Measurements from ENCODE around the gene REV3L.
A peak's percentile ranks its signal among the peaks of the same experiment; 100 is the strongest.
"Not testable (repeated sequence)": the region's sequence is repeated elsewhere in the genome, so short reads cannot be mapped to it uniquely, and the experiment has no call there.

The REV3L gene

GRCh38 chr6:111291336-111292259, 191.4 kb downstream of the REV3L start:
- no peak for DNase-seq

GRCh38 chr6:111290689-111291335, 192.2 kb downstream of the REV3L start:
- not testable (repeated sequence) for DNase-seq

- DNase-seq = not testable (repeated sequence)
Observed at GRCh38 chr6:111284356-111284755, 198.7 kb downstream of the REV3L start.

- DNase-seq = no peak
Observed at GRCh38 chr6:111283707-111284106, 199.3 kb downstream of the REV3L start.

- no peak for DNase-seq
Observed at GRCh38 chr6:111282515-111282914, 200.5 kb downstream of the REV3L start.

- DNase-seq = no peak
Observed at GRCh38 chr6:111280445-111280955, 202.5 kb downstream of the REV3L start.

GRCh38 chr6:111278731-111279130, 204.3 kb downstream of the REV3L start:
- DNase-seq = no peak

GRCh38 chr6:111277819-111278218, 205.2 kb downstream of the REV3L start:
- DNase-seq = no peak

- no peak for DNase-seq
Observed at GRCh38 chr6:111276736-111277135, 206.3 kb downstream of the REV3L start.

GRCh38 chr6:111276335-111276734, 206.7 kb downstream of the REV3L start:
- no peak for DNase-seq

- DNase-seq = no peak
Observed at GRCh38 chr6:111274593-111275217, 208.3 kb downstream of the REV3L start.

GRCh38 chr6:111270121-111270520, 212.9 kb downstream of the REV3L start:
- no peak for DNase-seq

- no peak for DNase-seq
Observed at GRCh38 chr6:111269401-111269970, 213.5 kb downstream of the REV3L start.

GRCh38 chr6:111267764-111268333, 215.2 kb downstream of the REV3L start:
- no peak for DNase-seq

- DNase-seq = no peak
Observed at GRCh38 chr6:111266276-111266675, 216.7 kb downstream of the REV3L start.

- DNase-seq = no peak
Observed at GRCh38 chr6:111265842-111266241, 217.2 kb downstream of the REV3L start.

- DNase-seq = no peak
Observed at GRCh38 chr6:111263837-111264236, 219.2 kb downstream of the REV3L start.

- DNase-seq = no peak
Observed at GRCh38 chr6:111260570-111261298, 222.3 kb downstream of the REV3L start.

GRCh38 chr6:111259089-111259831, 223.8 kb downstream of the REV3L start:
- DNase-seq = peak; percentile 99

- no peak for DNase-seq
Observed at GRCh38 chr6:111258615-111259088, 224.4 kb downstream of the REV3L start.

- DNase-seq = no peak
Observed at GRCh38 chr6:111258010-111258409, 225.0 kb downstream of the REV3L start.

Measured in NCI-H526 (cell line).